Fibroblast of lung (primary cell): ENCODE results near the gene NYNRIN. TPM values are rescaled to one million over a fixed set of nuclear protein-coding genes. Genes with fewer than 3 reads are reported as not detected.
"Not testable (repeated sequence)": the region's sequence is repeated elsewhere in the genome, so short reads cannot be mapped to it uniquely, and the experiment has no call there.

ENCODE experiments used
- DNase-seq, 2 donors: peaks; one replicate each; pipeline versions ENCODE4 v3.0.0 to v3.0.0-alpha.2; 2010; ENCODE audit warnings: low read depth in 2 of 2
- H2AFZ ChIP-seq: 2 replicates; pipeline ENCODE4 v1.5.1; 2012; ENCODE audit warnings: low read length, control low read depth, inconsistent platforms
- H3K27ac ChIP-seq: 2 replicates; pipeline ENCODE4 v1.5.1; 2011; ENCODE audit warnings: low read length, control low read depth; ENCODE audit not compliant: insufficient read depth
- H3K27me3 ChIP-seq: 2 replicates; pipeline ENCODE4 v1.5.1; 2011; ENCODE audit warnings: mild to moderate bottlenecking, low read length; ENCODE audit not compliant: control insufficient read depth, insufficient read depth
- H3K36me3 ChIP-seq: 2 replicates; pipeline ENCODE4 v1.5.1; 2011; ENCODE audit warnings: low read length; ENCODE audit not compliant: control insufficient read depth, insufficient read depth
- H3K4me1 ChIP-seq: 2 replicates; pipeline ENCODE4 v1.5.1; 2011; ENCODE audit warnings: low read length; ENCODE audit not compliant: control insufficient read depth, insufficient read depth; ENCODE audit errors: extremely low read depth
- H3K4me2 ChIP-seq: 2 replicates; pipeline ENCODE4 v1.5.1; 2011; ENCODE audit warnings: low read length, control low read depth; ENCODE audit not compliant: insufficient read depth; ENCODE audit errors: extremely low read depth
- H3K4me3 ChIP-seq, 4 experiments: fragments of 200-600 bp in 1 of 4; sonication (generic) in 1 of 4; replicated peaks in 1 of 4; 2 replicates each; pipeline ENCODE4 v1.5.1; 2011 to 2016; ENCODE audit warnings: low read length in 4 of 4, low read depth in 3 of 4, mild to moderate bottlenecking in 3 of 4, control low read depth in 2 of 4, inconsistent platforms in 1 of 4, mixed read lengths in 1 of 4; ENCODE audit not compliant: insufficient read depth in 1 of 4; ENCODE audit errors: control extremely low read depth in 1 of 4
- H3K79me2 ChIP-seq: 2 replicates; pipeline ENCODE4 v1.5.1; 2012; ENCODE audit warnings: mild to moderate bottlenecking, low read length, inconsistent platforms; ENCODE audit not compliant: control insufficient read depth, insufficient read depth
- H3K9ac ChIP-seq: 2 replicates; pipeline ENCODE4 v1.5.1; 2011; ENCODE audit warnings: mild to moderate bottlenecking, low read length, control low read depth; ENCODE audit not compliant: insufficient read depth
- H3K9me3 ChIP-seq: 2 replicates; pipeline ENCODE4 v1.5.1; 2012; ENCODE audit warnings: low read depth, low read length; ENCODE audit not compliant: control insufficient read depth, insufficient read depth
- H4K20me1 ChIP-seq: 2 replicates; pipeline ENCODE4 v1.5.1; 2011; ENCODE audit warnings: low read length; ENCODE audit not compliant: control insufficient read depth, insufficient read depth; ENCODE audit errors: extremely low read depth
- CTCF ChIP-seq, 2 donors: IDR thresholded peaks in 1 of 2; conservative IDR thresholded peaks in 1 of 2; 1 replicate in 1 of 2; 2 replicates in 1 of 2; pipeline ENCODE4 v1.5.1; 2011 to 2012; ENCODE audit warnings: low read length in 2 of 2, control low read depth in 1 of 2, inconsistent platforms in 1 of 2, low read depth in 1 of 2, mild to moderate bottlenecking in 1 of 2
- EZH2 ChIP-seq: IDR thresholded peaks from 2 replicates; pipeline ENCODE4 v1.5.1; 2012; ENCODE audit warnings: low read length, control low read depth, mild to moderate bottlenecking; ENCODE audit errors: missing control alignments
- polyA plus RNA-seq, 2 donors: library from polyadenylated mRNA; depleted of rRNA in 1 of 2; stranded (reverse) in 1 of 2; unstranded in 1 of 2; fragments of >200 nt; gene quantifications; 2 replicates each; pipeline ENCODE4 v1.2.1, GENCODE V29; 2011 to 2012; ENCODE audit warnings: missing spikeins in 1 of 2
- total RNA-seq: library from RNA; depleted of rRNA; stranded (reverse); fragments of >200 nt; gene quantifications from 2 replicates; pipeline ENCODE4 v1.2.1, GENCODE V29; 2014

The NYNRIN gene
- total and polyA plus RNA-seq, 2 donors (not counting 1 experiment from before 2014, with no cell fraction given): 7.7 to 16.2 TPM

- peak; percentile 97 to 99 for DNase-seq
- peak within 1 kb of the TSS; percentile 72 to 99 (median 74) for H3K4me3 ChIP-seq
Observed at GRCh38 chr14:24442240-24443052, 43.6 kb downstream of the NYNRIN start, which contains the start of gene SDR39U1. TSS of gene SDR39U1 (minus strand) at chr14:24442776. CDS start at chr14:24442769, 7 bp downstream.

GRCh38 chr14:24443053-24443665, 44.4 kb downstream of the NYNRIN start:
- peak in 1 of 2 donors; percentile 13 for DNase-seq
- Histone ChIP-seq H3K36me3 (peaks cover 18% of the 10 kb centered on the region), H4K20me1 (no peaks in the 10 kb centered on the region), H3K27me3 (no peaks in the 10 kb centered on the region), H3K4me1 (no peaks in the 10 kb centered on the region), H3K79me2 (peaks cover 9% of the 10 kb centered on the region), H3K27ac (peak overlapping the region; percentile 100), H3K4me3 (peak overlapping the region; percentile 72 to 99 (median 74)), H3K4me2 (peak overlapping the region; percentile 89), H3K9ac (peak overlapping the region; percentile 68), H3K9me3 (no peaks in the 10 kb centered on the region), H2AFZ (peak overlapping the region; percentile 74)
- TF ChIP-seq EZH2 (no peak), CTCF (conservative IDR thresholded peaks at IDR 0.05 in 1 of 2, IDR thresholded peaks at IDR 0.05 in 1 of 2; ENCODE audit: low read depth in 1 of 2, low read length in 2 of 2) (no peak)

More at GRCh38 chr14:24442240-24443052, 43.6 kb downstream of the NYNRIN start, which contains the start of gene SDR39U1:
- Histone ChIP-seq H3K4me2 (peak within 1 kb of the TSS; percentile 97), H3K27ac (peak within 1 kb of the TSS; percentile 100), H2AFZ (peak within 1 kb of the TSS; percentile 74), H3K9me3 (no peaks in the 10 kb centered on the region), H3K27me3 (no peaks in the 10 kb centered on the region), H3K9ac (peak within 1 kb of the TSS; percentile 99), H3K4me1 (no peaks in the 10 kb centered on the region), H3K79me2 (peaks cover 9% of the 10 kb centered on the region), H4K20me1 (no peaks in the 10 kb centered on the region), H3K36me3 (peaks cover 20% of the 10 kb centered on the region)
- TF ChIP-seq EZH2 (no peak), CTCF (conservative IDR thresholded peaks at IDR 0.05 in 1 of 2, IDR thresholded peaks at IDR 0.05 in 1 of 2; ENCODE audit: low read depth in 1 of 2, low read length in 2 of 2) (no peak)

- H4K20me1 ChIP-seq: not testable (repeated sequence)
Observed at GRCh38 chr14:24450828-24451227, 52.0 kb downstream of the NYNRIN start.

More at GRCh38 chr14:24450828-24451227, 52.0 kb downstream of the NYNRIN start:
- not testable (repeated sequence) for DNase-seq, H3K4me3 ChIP-seq, H3K9me3 ChIP-seq, H3K4me1 ChIP-seq, H3K27me3 ChIP-seq, H3K27ac ChIP-seq, H3K36me3 ChIP-seq, H3K9ac ChIP-seq, H2AFZ ChIP-seq, H3K79me2 ChIP-seq, H3K4me2 ChIP-seq
